ENCODE measurements around the gene CCDC81. TPM values are rescaled to one million over a fixed set of nuclear protein-coding genes. Genes with fewer than 3 reads are reported as not detected.

Gene CCDC81
- total RNA-seq, 1 experiment from 2014 or later, result 0.49 TPM

DNA sequence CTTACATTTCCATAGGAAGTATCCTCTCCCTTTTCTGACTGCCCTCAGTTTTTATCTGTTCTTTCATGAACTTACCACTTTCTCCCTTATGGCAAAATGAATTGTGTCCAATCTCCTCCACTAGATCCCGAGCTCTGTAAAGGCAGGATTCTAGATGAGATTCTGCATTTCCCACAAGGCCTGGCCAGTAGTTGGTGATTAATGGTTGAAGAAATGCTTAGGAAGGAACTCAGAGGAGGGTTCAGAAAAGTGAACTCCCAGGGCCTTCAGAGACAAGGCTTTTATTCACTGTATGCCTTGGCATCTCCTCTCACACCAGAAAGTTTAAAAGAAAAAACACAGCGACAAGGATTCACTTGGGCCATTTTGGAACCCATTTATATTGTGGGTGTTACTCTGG, 66.2 kb downstream of the CCDC81 start:
- ChIA-PET CTCF (no interaction called here), POLR2A (no interaction called here)
- ATAC-seq, result no peak
- no peak for TF ChIP-seq TCF7L2 (IDR thresholded peaks at IDR 0.05; ENCODE audit: low read depth, low read length)
- no peak for TF ChIP-seq SIN3A (IDR thresholded peaks at IDR 0.05; ENCODE audit: borderline replicate concordance, insufficient read depth, low read depth, low read length)
- TF ChIP-seq, protein P1, sequence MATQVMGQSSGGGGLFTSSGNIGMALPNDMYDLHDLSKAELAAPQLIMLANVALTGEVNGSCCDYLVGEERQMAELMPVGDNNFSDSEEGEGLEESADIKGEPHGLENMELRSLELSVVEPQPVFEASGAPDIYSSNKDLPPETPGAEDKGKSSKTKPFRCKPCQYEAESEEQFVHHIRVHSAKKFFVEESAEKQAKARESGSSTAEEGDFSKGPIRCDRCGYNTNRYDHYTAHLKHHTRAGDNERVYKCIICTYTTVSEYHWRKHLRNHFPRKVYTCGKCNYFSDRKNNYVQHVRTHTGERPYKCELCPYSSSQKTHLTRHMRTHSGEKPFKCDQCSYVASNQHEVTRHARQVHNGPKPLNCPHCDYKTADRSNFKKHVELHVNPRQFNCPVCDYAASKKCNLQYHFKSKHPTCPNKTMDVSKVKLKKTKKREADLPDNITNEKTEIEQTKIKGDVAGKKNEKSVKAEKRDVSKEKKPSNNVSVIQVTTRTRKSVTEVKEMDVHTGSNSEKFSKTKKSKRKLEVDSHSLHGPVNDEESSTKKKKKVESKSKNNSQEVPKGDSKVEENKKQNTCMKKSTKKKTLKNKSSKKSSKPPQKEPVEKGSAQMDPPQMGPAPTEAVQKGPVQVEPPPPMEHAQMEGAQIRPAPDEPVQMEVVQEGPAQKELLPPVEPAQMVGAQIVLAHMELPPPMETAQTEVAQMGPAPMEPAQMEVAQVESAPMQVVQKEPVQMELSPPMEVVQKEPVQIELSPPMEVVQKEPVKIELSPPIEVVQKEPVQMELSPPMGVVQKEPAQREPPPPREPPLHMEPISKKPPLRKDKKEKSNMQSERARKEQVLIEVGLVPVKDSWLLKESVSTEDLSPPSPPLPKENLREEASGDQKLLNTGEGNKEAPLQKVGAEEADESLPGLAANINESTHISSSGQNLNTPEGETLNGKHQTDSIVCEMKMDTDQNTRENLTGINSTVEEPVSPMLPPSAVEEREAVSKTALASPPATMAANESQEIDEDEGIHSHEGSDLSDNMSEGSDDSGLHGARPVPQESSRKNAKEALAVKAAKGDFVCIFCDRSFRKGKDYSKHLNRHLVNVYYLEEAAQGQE (IDR thresholded peaks at IDR 0.05; ENCODE audit: insufficient read depth in 1 of 2, low read depth in 2 of 2, low read length in 1 of 2), result no peak
- TF ChIP-seq, protein P2, sequence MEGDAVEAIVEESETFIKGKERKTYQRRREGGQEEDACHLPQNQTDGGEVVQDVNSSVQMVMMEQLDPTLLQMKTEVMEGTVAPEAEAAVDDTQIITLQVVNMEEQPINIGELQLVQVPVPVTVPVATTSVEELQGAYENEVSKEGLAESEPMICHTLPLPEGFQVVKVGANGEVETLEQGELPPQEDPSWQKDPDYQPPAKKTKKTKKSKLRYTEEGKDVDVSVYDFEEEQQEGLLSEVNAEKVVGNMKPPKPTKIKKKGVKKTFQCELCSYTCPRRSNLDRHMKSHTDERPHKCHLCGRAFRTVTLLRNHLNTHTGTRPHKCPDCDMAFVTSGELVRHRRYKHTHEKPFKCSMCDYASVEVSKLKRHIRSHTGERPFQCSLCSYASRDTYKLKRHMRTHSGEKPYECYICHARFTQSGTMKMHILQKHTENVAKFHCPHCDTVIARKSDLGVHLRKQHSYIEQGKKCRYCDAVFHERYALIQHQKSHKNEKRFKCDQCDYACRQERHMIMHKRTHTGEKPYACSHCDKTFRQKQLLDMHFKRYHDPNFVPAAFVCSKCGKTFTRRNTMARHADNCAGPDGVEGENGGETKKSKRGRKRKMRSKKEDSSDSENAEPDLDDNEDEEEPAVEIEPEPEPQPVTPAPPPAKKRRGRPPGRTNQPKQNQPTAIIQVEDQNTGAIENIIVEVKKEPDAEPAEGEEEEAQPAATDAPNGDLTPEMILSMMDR (IDR thresholded peaks at IDR 0.05), result no peak
- TF ChIP-seq POLR2AphosphoS5 (IDR thresholded peaks at IDR 0.05; ENCODE audit: low read depth, low read length), result no peak
- no peaks in the 10 kb centered on the region for H3K4me1 ChIP-seq (ENCODE audit: control insufficient read depth, insufficient read depth, low read length)
- intact Hi-C loops (cut with micrococcal nuclease; ENCODE audit: unreplicated experiment) (no loop called here), in situ Hi-C loops (cut with HindIII; ENCODE audit: low pct_unique_long_range_greater_than_20kb, low sequenced_read_pairs) (no loop called here)
- BruUV-seq (replicated peaks), result no TSS peak
- H3K36me3 ChIP-seq (ENCODE audit: control insufficient read depth, insufficient read depth, low read length), result no peaks in the 10 kb centered on the region
- no peak overlapping the region for H3K27ac ChIP-seq (ENCODE audit: low read length)
- no peak for DNase-seq (ENCODE audit: low read depth, low spot score)
- H3K27me3 ChIP-seq (ENCODE audit: control insufficient read depth, insufficient read depth, low read length), result no peaks in the 10 kb centered on the region
- no peak overlapping the region for H3K4me3 ChIP-seq (ENCODE audit: low read depth in 2 of 2, low read length in 2 of 2)
- no peaks in the 10 kb centered on the region for H3K9me3 ChIP-seq (ENCODE audit: control insufficient read depth, insufficient read depth, low read depth, low read length)

DNA sequence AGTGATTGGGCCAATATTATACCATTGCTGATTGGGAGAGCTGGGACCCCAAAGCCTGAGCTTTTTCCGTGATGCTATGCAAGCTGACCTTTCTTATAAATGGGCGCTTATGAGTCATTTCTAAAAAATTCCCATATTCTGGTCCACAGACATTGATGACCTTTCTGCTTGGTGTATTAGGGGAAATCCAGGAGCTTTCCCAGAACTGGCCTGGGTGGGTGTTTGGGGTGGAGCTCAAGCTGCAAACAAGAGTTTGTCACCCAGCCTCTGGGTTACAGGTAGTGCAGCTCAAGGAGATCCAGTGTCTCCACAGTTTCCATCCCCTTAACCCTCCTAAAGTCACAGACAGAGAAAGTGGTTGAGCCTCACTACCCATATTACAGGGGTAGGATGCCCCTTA, 67.7 kb downstream of the CCDC81 start:
- Histone ChIP-seq H3K4me1 (ENCODE audit: control insufficient read depth, insufficient read depth, low read length) (no peaks in the 10 kb centered on the region), H3K27me3 (ENCODE audit: control insufficient read depth, insufficient read depth, low read length) (no peaks in the 10 kb centered on the region), H3K9me3 (ENCODE audit: control insufficient read depth, insufficient read depth, low read depth, low read length) (no peaks in the 10 kb centered on the region), H3K27ac (ENCODE audit: low read length) (no peak overlapping the region), H3K4me3 (ENCODE audit: low read depth in 2 of 2, low read length in 2 of 2) (no peak overlapping the region), H3K36me3 (ENCODE audit: control insufficient read depth, insufficient read depth, low read length) (no peaks in the 10 kb centered on the region)
- BruUV-seq (replicated peaks), result no TSS peak
- ChIA-PET CTCF (no interaction called here), POLR2A (no interaction called here)
- no peak for DNase-seq (ENCODE audit: low read depth, low spot score)
- in situ Hi-C loops (cut with HindIII; ENCODE audit: low pct_unique_long_range_greater_than_20kb, low sequenced_read_pairs), result no loop called here
- TF ChIP-seq, protein P2 (IDR thresholded peaks at IDR 0.05), result no peak
- TF ChIP-seq TCF7L2 (IDR thresholded peaks at IDR 0.05; ENCODE audit: low read depth, low read length) (no peak), POLR2AphosphoS5 (IDR thresholded peaks at IDR 0.05; ENCODE audit: low read depth, low read length) (no peak), SIN3A (IDR thresholded peaks at IDR 0.05; ENCODE audit: borderline replicate concordance, insufficient read depth, low read depth, low read length) (no peak)
- TF ChIP-seq, protein P1 (IDR thresholded peaks at IDR 0.05; ENCODE audit: insufficient read depth in 1 of 2, low read depth in 2 of 2, low read length in 1 of 2), result no peak
- intact Hi-C loops (cut with micrococcal nuclease; ENCODE audit: unreplicated experiment), result no loop called here
- ATAC-seq, result no peak
